NCI-H345 treated with DMSO at 0.1 percent for 48 hours (cell line): ENCODE data around the gene LMO2.

ENCODE experiments used
- DNase-seq: peaks from one replicate; lab custom pipeline; 2025; ENCODE audit not compliant: unreplicated experiment; lab: John Stamatoyannopoulos, UW

The LMO2 gene

GRCh38 chr11:33889821-33890378 lies 2.0 kb downstream of the LMO2 start:
- no peak for DNase-seq

DNA sequence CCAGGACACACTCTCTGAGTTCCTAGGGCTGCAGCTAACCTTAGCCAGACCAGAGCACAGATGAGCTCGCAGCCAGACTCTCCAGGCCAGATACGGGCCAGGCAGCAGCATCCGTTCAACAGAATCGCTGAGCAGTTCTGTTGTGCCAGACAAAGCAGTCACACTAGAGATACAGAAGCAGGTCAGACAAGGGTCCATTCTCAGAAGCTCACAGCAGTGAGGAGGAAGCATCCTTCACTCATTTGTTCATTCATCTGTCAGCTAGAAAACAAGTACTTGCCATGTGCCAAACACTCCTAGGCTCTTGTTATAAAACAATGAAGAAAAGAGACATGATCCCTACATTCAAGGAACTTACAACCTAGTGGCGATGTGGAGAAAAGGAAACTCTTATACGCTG lies 2.6 kb downstream of the LMO2 start:
- no peak for DNase-seq

- no peak for DNase-seq
These were observed 4.0 kb downstream of the LMO2 start for GRCh38 chr11:33887886-33888285.

DNA sequence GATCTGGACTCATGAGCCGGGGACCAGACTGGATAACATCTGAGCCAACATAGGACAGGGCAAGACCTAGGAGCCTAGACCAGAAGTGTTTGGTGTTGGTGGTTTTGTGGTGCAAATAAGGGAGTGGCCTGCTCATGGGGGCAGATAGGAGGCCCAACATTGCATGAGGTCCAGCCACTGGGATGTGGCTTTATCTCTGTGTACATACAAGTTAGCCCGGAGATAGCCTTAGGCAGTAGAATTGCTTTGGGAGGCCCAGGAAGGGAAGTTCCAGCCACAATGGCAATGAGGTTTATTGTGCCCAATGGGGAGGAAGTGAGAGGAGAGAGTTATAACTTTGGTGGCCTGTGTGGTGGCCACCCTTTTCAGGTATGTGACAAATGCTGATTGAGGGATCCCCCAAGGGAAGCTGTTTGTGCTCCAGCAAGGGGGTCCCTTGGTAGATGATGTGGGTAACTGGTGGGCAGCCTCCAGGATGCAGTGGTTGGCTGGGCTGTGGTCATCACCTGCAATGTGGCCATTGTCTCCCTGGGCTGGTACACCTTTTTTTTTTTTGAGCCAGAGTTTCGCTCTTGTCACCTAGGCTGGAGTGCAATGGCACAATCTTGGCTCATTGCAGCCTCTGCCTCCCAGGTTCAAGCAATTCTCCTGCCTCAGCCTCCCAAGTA lies 6.4 kb downstream of the LMO2 start:
- DNase-seq: no peak

DNA sequence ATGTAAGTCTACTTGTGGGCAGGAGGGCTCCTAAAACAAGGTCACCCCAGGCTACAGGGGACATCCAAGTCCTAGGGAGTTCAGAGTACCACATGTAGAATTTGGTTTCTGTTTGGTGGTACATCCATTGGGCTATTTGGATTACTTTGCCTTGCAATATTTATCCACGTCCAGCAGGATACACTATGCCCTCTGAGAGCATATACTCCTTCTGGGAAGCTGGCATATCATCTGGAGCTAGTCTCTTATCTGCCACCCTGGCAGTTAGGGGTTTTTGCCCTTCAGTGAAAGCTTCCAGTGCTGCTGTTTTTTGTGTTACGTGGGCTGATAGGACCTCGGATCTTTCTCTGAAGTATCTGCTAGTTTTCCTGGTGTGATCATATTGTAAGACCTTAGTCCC lies 7.3 kb downstream of the LMO2 start:
- no peak for DNase-seq

DNA sequence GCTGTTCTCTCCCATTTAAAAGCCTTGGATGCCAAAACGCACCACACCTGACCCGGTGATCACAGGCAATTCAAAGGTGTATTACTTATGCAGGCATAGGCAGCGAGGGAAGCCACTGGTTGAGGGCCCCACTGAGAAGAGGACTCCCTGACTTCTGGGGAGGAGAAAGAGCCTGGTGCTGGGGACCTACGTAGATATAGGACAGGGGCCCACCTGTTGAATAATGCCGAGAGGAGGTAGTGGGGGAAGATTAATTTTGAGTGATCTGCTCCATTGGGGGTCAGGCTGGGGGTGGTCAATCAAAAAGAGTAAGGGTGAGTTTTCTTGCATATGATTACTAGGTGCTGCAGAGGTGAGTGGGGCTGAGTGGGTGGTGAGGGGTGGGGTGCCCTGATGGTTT lies 7.8 kb downstream of the LMO2 start:
- DNase-seq: no peak

DNA sequence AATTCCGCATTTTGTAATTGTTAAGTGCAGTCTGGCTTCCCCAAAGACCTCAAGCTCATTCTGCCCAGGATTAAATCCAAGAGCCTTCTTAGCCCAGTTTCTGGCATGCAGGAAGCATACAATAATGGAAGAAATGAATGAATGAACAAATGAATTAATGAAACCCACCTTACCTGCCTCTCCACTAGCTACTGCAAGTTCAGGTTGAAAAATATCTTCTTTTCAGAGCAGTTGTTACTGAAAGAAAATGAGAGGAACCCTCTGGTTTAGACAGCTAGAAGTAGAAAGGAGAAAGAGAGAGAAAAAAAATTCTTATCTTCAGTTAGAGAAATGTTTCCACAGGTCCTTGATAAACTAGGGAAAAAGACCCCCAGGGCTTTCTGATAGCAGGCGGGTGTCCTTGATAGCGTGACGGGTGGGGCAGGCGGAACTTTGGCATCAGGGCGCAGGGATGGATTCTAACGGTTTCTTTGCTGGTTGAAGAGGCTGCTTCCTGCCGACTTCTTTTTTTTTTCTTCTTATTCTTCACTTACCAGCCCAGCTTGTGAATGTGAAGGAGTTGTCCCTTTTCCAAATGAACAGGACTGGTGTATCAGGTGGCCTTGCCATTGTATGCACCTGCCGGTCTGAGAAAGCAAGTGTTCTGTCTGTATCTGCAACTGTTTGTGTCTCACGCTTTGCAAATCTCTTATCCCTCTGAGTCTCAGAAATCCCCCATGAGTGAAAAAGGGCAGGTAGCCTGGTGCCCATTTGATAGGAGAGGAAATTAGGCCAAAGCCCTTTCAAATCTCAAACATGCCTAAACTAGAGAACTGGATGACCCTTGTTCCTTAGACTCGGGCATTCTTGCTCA lies 10.0 kb downstream of the LMO2 start:
- DNase-seq: no peak

DNA sequence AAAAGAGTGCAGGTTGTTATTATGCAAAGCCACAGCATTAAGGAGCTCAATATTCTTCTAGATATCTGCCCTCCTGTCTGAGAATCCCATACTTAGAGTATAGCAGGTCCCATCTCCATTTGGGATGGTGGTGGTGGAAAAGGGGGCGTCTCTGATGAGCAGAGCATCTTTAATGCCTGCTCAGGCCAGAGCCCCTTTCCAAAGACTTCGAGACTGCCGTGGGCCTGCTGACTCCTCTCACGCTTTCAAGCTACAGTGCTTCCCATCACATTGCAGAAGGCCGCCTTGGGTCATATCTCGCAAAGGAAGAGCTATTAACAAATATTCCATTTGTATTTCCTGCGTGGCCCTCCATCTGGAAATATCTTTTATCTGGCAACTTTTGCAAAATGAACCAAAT lies 10.9 kb downstream of the LMO2 start:
- no peak for DNase-seq

DNA sequence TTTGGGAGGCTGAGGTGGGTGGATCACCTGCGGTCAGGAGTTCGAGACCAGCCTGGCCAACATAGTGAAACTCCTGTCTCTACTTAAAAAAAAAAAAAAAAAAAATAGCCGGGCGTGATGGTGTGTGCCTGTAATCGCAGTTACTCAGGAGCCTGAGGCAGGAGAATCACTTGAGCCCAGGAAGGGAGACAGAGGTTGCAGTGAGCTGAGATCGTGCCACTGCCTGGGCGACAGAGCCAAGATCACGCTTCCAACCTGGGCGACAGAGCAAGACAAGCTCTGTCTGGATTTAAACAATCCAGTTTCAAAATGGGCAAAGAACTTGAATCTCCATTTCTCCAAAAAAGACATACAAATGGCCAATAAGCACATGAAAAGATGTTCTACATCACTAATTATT lies 12.5 kb downstream of the LMO2 start:
- DNase-seq: no peak

DNA sequence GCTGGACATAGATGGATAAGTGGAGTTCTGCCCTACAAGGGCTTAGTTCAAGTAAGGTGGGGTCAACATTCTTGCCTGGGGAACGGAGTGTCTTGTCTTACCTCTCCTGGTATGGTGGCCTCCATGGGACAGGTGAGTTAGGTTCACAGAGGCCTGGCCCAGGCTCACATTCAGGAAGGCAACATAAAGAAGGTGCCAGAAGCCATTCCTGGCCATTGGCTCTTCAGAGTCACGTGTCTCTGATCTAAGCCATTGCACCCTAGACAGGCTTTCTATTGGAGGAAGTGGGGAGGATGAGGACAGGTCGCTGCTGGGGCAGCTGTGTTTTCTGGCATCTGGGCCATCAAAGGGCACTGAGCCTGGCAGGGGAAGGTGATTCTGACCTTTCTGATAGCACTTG lies 14.8 kb downstream of the LMO2 start:
- no peak for DNase-seq

- no peak for DNase-seq
These were observed 16.1 kb downstream of the LMO2 start for GRCh38 chr11:33875621-33876294.

DNA sequence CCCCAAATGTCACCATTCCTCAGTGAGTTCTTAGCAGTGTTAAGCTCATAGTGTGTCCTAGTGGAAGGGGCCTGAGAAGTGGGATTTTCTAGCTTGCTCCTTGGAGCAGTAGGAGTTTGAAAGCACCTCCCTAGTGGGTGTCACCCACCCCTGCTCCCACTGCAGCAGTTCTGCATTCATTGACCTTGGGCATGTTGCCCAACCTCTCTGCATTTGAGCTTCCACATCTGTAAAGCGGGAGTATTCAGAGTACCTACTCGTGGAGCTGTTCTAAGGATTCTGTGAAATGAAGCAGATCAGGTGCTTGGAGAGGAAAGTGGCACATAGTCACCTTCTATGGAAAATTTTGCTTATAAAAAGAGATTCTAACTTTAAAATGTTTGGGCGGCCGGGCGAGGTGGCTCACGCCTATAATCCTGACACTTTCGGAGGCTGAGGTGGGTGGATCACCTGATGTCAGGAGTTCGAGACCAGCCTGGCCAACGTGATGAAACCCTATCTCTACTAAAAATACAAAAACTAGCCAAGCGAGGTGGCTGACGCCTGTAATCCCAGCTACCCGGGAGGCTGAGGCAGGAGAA lies 16.9 kb downstream of the LMO2 start:
- no peak for DNase-seq

- no peak for DNase-seq
These were observed 17.4 kb downstream of the LMO2 start for GRCh38 chr11:33874433-33874832.

- peak; percentile 33 for DNase-seq
These were observed 22.1 kb downstream of the LMO2 start for GRCh38 chr11:33869481-33870422.

DNA sequence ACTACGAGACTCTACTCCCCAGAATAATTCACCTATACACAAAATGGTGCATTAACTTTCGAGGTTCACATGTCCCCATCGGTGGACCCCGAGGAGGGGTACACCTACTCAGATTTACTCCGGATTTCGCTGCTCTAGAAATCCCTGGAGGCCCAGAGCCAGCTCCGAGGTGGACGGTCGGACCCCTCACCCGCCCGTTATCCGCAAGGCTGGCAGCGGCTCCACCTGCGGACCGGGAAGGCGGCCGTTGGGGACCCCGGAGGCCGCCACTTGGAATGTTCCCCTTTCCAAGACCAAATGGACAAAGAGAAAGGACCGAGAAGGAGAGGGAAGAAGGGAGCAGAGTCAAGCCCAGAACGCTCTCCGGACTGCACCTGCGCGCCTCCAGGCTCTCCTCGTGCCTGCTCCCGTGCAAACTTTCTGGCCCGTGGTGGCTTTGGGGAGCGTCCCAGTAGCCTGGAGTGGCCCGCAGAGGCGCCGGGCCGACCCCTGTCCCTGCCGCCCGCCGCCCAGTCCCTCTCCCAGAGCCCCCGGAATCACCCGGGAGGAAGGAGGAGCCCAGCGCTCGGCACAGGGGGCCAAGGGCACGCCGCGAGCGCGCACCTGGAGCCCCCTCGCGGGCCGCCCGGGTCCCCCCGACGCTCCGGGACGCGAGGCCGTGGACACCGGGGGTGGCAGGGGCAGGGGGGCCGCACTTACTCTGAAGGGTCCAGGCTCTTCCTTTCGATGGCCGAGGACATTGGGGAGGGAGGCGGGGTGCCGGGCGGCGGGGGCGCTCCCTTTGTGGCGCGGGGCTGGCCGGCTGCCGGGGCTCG lies 23.0 kb downstream of the LMO2 start:
- DNase-seq: no peak

- no peak for DNase-seq
These were observed 23.8 kb downstream of the LMO2 start for GRCh38 chr11:33867996-33868646.

DNA sequence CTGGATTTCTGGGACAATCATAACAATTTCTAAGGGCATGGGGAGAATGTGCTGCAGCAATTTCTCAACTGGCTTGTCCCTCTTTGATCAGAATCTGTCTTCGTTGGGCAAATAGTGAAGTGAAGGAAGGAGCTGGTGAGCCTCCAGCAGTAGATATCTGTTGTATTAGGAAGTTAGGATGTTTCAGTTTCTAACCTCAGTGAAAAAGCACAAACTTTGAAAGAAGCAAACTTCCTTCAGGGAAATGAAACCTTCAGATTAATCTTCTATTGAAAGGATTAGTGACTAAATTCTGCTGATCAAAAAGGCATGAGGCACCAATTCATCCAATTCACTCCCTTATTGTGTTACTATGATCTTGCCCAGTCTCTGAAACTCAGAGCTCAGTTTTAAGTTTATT lies 24.3 kb downstream of the LMO2 start:
- no peak for DNase-seq

DNA sequence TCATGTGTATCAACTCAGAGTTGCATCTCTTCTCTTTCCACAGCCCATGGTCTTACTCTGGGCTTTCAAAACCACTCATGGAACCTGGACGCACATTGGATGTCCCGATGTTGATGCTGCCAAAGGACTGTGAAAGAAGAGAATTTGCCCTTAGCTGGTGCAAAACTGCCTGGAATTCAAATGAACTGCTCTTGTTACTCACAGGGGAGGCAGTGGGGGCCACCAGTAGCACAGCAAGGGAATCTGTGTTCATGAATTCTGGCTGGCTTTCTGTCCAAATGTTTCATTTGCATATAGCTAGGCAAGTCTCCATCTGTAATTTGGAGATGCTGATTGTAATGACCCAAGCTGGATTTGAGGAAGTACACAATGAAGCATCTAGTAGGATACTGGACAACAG lies 24.9 kb downstream of the LMO2 start:
- DNase-seq: no peak

GRCh38 chr11:33864479-33864878 lies 27.4 kb downstream of the LMO2 start:
- DNase-seq: no peak
